Panc1 (cell line): ENCODE data around the gene KCNK6. TPM values are rescaled to one million over a fixed set of nuclear protein-coding genes. Genes with fewer than 3 reads are reported as not detected.
"Not testable (repeated sequence)": the region's sequence is repeated elsewhere in the genome, so short reads cannot be mapped to it uniquely, and the experiment has no call there.

Source experiments
- ATAC-seq: fragments of 200-7000 bp; cut with Tn5 transposase; 2 replicates; pipeline ENCODE4 v1.9.1; 2020; ENCODE audit warnings: mild to moderate bottlenecking, moderate library complexity
- BruUV-seq: library from RNA; stranded (reverse); fragments of 400-500 nt; replicated peaks from 2 replicates; lab custom pipeline; 2021; lab: Mats Ljungman, UMichigan
- CTCF ChIA-PET: fragments of 300-600 bp; sonication (Branson Sonifier 250); formaldehyde crosslinking; loops from one replicate; lab custom pipeline; 2022; ENCODE audit warnings: antibody characterized with exemption; lab: Charles Lee
- POLR2A ChIA-PET: fragments of 300-600 bp; sonication (Branson Sonifier 250); formaldehyde crosslinking; loops from one replicate; lab custom pipeline; 2022; ENCODE audit warnings: antibody characterized with exemption; lab: Charles Lee
- DNase-seq: peaks from one replicate; pipeline ENCODE4 v3.0.0-alpha.2; 2010; ENCODE audit warnings: low read depth, low spot score
- H3K27ac ChIP-seq: 2 replicates; pipeline ENCODE4 v1.5.1; 2011; ENCODE audit warnings: mild to moderate bottlenecking, low read length, inconsistent platforms
- H3K27me3 ChIP-seq: fragments of 200-500 bp; sonication (Bioruptor generic); 2 replicates; pipeline ENCODE4 v1.6.0; 2014; ENCODE audit warnings: low read length, inconsistent platforms; ENCODE audit not compliant: control insufficient read depth, insufficient read depth
- H3K36me3 ChIP-seq: fragments of 200-500 bp; sonication (Bioruptor generic); 2 replicates; pipeline ENCODE4 v1.5.1; 2014; ENCODE audit warnings: inconsistent platforms, mild to moderate bottlenecking, low read length, moderate library complexity; ENCODE audit not compliant: control insufficient read depth, insufficient read depth
- H3K4me1 ChIP-seq: 2 replicates; pipeline ENCODE4 v1.5.1; 2011; ENCODE audit warnings: inconsistent platforms, mild to moderate bottlenecking, low read length, moderate library complexity; ENCODE audit not compliant: control insufficient read depth, insufficient read depth
- H3K4me3 ChIP-seq, 2 experiments: 2 replicates each; pipeline ENCODE4 v1.5.1; 2011 to 2012; ENCODE audit warnings: low read depth in 2 of 2, low read length in 2 of 2, mild to moderate bottlenecking in 2 of 2, inconsistent platforms in 1 of 2, moderate library complexity in 1 of 2
- H3K9me3 ChIP-seq: fragments of 200-500 bp; sonication (Bioruptor generic); 2 replicates; pipeline ENCODE4 v1.5.1; 2014; ENCODE audit warnings: low read depth, mild to moderate bottlenecking, inconsistent platforms, low read length, moderate library complexity; ENCODE audit not compliant: control insufficient read depth, insufficient read depth
- POLR2AphosphoS5 ChIP-seq: IDR thresholded peaks from 2 replicates; pipeline ENCODE4 v1.6.1; 2012; ENCODE audit warnings: mild to moderate bottlenecking, low read depth, low read length, moderate library complexity
- REST ChIP-seq, 2 experiments: IDR thresholded peaks; 2 replicates each; pipeline ENCODE4 v1.6.1; 2011 to 2012; ENCODE audit warnings: low read depth in 2 of 2, control low read depth in 1 of 2, low read length in 1 of 2, mild to moderate bottlenecking in 1 of 2, moderate library complexity in 1 of 2; ENCODE audit not compliant: insufficient read depth in 1 of 2
- SIN3A ChIP-seq: IDR thresholded peaks from 2 replicates; pipeline ENCODE4 v1.6.1; 2012; ENCODE audit warnings: low read depth, mild to moderate bottlenecking, low read length, moderate library complexity, borderline replicate concordance; ENCODE audit not compliant: insufficient read depth
- TCF7L2 ChIP-seq: IDR thresholded peaks from 2 replicates; pipeline ENCODE4 v1.6.1; 2011; ENCODE audit warnings: mild to moderate bottlenecking, low read depth, low read length, inconsistent platforms
- in situ Hi-C: cut with HindIII; loops from 2 replicates; pipeline ENCODE4 v1.10.0; 2016; ENCODE audit warnings: low sequenced_read_pairs, low pct_unique_long_range_greater_than_20kb
- intact Hi-C: fragments of 100-400 bp; cut with micrococcal nuclease; formaldehyde crosslinking; loops from one replicate; pipeline ENCODE4 v1.10.0; 2022; ENCODE audit not compliant: unreplicated experiment
- total RNA-seq: library from RNA; stranded (reverse); gene quantifications from one replicate; pipeline ENCODE4 v1.2.1, GENCODE V29; 2021; ENCODE audit not compliant: unreplicated experiment
- TF ChIP-seq, protein P1 (sequence below): fragments of 450-650 bp; IDR thresholded peaks from 2 replicates; pipeline ENCODE4 v1.5.1; 2017; ENCODE audit warnings: mild to moderate bottlenecking

Gene KCNK6
- total RNA-seq, 1 experiment from 2014 or later, result 17.2 TPM

DNA sequence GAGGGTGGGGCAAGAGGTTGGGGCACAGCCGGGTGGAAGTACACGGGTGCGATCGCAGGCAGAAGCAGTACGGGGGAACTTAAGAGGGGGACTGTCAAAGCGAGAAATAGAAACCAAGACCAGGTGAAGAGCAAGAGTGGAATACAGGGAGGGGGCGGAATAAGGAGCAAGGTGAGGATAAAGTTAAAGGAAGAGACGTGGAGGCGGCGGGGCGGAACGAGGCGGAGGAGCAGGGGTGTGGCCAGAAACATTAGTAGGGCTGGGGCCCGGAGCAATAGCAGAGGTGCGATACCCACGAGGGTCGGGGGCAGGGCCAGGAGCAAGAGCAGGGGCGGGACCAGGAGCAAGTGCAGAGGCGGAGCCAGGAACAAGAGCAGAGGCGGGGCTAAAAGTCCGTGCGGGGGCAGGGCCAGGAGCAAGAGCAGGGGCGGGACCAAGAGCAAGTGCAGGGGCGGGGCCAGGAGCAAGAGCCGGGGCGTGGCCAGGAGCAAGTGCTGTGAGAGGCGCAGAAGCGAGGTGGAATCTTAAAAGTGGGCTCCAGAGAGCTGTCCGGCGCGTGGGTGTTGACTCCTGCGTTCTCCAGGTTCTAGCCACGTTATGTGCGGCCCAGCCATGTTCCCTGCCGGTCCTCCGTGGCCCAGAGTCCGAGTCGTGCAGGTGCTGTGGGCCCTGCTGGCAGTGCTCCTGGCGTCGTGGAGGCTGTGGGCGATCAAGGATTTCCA, 17.2 kb downstream of the KCNK6 start:
- DNase-seq (peak; percentile 89), ATAC-seq (peak; percentile 81)
- intact Hi-C loops (no loop called here), in situ Hi-C loops (no loop called here)
- peak overlapping the region; percentile 72 to 96 for H3K4me3 ChIP-seq
- ChIA-PET CTCF (interaction anchor here (0.8 to 1.6 kb wide), 3 partner anchors 29 to 92 kb away, joined by 3 to 6 read pairs (median 5); partner anchors contain the start of gene PSMD8), POLR2A (no interaction called here)
- H3K9me3 ChIP-seq, result no peaks in the 10 kb centered on the region
- no peaks in the 10 kb centered on the region for H3K36me3 ChIP-seq
- BruUV-seq, result TSS peak; percentile 46
- H3K27me3 ChIP-seq, result no peaks in the 10 kb centered on the region
- peaks cover 4% of the 10 kb centered on the region; the same call in 1 of the 2 replicates for H3K4me1 ChIP-seq
- peak overlapping the region; percentile 80 for H3K27ac ChIP-seq
- peak; percentile 71; the same call in 1 of the 2 replicates for TF ChIP-seq SIN3A
- no peak for TF ChIP-seq REST (IDR thresholded peaks at IDR 0.05; ENCODE audit: insufficient read depth in 1 of 2, low read depth in 2 of 2, low read length in 1 of 2)
- TF ChIP-seq POLR2AphosphoS5, result no peak

GRCh38 chr19:38337360-38337653, 17.7 kb downstream of the KCNK6 start:
- intact Hi-C loops (no loop called here), in situ Hi-C loops (no loop called here)
- ATAC-seq (no peak), DNase-seq (no peak)
- TF ChIP-seq, protein P1, sequence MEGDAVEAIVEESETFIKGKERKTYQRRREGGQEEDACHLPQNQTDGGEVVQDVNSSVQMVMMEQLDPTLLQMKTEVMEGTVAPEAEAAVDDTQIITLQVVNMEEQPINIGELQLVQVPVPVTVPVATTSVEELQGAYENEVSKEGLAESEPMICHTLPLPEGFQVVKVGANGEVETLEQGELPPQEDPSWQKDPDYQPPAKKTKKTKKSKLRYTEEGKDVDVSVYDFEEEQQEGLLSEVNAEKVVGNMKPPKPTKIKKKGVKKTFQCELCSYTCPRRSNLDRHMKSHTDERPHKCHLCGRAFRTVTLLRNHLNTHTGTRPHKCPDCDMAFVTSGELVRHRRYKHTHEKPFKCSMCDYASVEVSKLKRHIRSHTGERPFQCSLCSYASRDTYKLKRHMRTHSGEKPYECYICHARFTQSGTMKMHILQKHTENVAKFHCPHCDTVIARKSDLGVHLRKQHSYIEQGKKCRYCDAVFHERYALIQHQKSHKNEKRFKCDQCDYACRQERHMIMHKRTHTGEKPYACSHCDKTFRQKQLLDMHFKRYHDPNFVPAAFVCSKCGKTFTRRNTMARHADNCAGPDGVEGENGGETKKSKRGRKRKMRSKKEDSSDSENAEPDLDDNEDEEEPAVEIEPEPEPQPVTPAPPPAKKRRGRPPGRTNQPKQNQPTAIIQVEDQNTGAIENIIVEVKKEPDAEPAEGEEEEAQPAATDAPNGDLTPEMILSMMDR, result no peak
- TF ChIP-seq SIN3A (no peak), REST (IDR thresholded peaks at IDR 0.05; ENCODE audit: insufficient read depth in 1 of 2, low read depth in 2 of 2, low read length in 1 of 2) (no peak), POLR2AphosphoS5 (no peak), TCF7L2 (no peak)
- Histone ChIP-seq H3K4me3 (peak overlapping the region; percentile 72 to 96), H3K27ac (peak overlapping the region; percentile 31), H3K27me3 (no peaks in the 10 kb centered on the region), H3K4me1 (peaks cover 4% of the 10 kb centered on the region; the same call in 1 of the 2 replicates), H3K9me3 (no peaks in the 10 kb centered on the region), H3K36me3 (no peaks in the 10 kb centered on the region)
- POLR2A ChIA-PET, result no interaction called here
- CTCF ChIA-PET, result interaction anchor here (0.8 kb wide), 1 partner anchor 29 kb away, joined by 5 read pairs; no protein-coding TSS in a partner anchor
- BruUV-seq, result no TSS peak

- in situ Hi-C loops, H3K27ac ChIP-seq, H3K36me3 ChIP-seq, H3K27me3 ChIP-seq, DNase-seq, POLR2A ChIA-PET, H3K9me3 ChIP-seq, ATAC-seq, CTCF ChIA-PET, intact Hi-C loops, H3K4me3 ChIP-seq, H3K4me1 ChIP-seq: not testable (repeated sequence)
- TSS peak; percentile 54 for BruUV-seq
Measured at GRCh38 chr19:38339011-38339410, 19.4 kb downstream of the KCNK6 start.
